SK-N-MC (cell line): ENCODE measurements around the gene ZNF780A.

Source experiments
- EZH2 ChIP-seq: fragments of 200-600 bp; sonication (generic); IDR thresholded peaks from one replicate; pipeline ENCODE4 v1.6.1; 2017; ENCODE audit warnings: antibody characterized with exemption
- FOXP2 ChIP-seq: optimal IDR thresholded peaks from 2 replicates; pipeline ENCODE3; 2011; ENCODE audit warnings: mild to moderate bottlenecking, moderate library complexity; ENCODE audit not compliant: insufficient read depth; ENCODE audit errors: extremely low read length, control extremely low read depth
- POLR2AphosphoS5 ChIP-seq: IDR thresholded peaks from 2 replicates; pipeline ENCODE4 v1.6.1; 2012; ENCODE audit warnings: mild to moderate bottlenecking, low read depth, low read length, borderline replicate concordance

DNA sequence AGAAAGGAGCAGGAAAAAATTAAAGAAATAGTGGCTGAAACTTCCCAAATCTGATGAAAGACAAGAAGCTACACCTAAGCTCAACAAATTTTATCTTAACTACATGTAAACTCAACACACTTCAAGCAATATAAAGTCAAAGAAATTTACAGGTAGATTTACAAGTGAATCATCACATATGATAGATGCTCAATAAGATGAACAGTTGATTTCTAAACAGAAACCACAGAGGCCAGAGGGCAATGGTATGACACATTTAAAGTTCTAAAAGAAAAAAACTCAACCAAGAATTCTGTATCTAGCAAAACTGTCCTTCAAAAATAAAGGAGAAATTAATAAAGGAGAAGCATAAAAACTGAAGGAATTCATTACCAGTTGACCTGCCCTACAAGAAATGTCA is 39.3 kb upstream of the ZNF780A start:
- TF ChIP-seq EZH2 (no peak), POLR2AphosphoS5 (no peak), FOXP2 (no peak)
